SU-DHL-6 (cell line): ENCODE measurements around the gene NSMF.

ENCODE experiments used
- EZH2phosphoT487 ChIP-seq: fragments of 200-600 bp; sonication (generic), shearing (Covaris generic); conservative IDR thresholded peaks from 2 replicates; pipeline ENCODE4 v1.6.1; 2018; ENCODE audit warnings: mild to moderate bottlenecking, antibody characterized with exemption, low read length, moderate library complexity, mixed read lengths
- TF ChIP-seq, protein P1 (sequence below): fragments of 200-600 bp; sonication (generic); IDR thresholded peaks from one replicate; pipeline ENCODE4 v1.5.1; 2017; ENCODE audit warnings: antibody characterized with exemption, mild to moderate bottlenecking, low read length, moderate library complexity; ENCODE audit not compliant: insufficient read depth, poor library complexity, severe bottlenecking

DNA sequence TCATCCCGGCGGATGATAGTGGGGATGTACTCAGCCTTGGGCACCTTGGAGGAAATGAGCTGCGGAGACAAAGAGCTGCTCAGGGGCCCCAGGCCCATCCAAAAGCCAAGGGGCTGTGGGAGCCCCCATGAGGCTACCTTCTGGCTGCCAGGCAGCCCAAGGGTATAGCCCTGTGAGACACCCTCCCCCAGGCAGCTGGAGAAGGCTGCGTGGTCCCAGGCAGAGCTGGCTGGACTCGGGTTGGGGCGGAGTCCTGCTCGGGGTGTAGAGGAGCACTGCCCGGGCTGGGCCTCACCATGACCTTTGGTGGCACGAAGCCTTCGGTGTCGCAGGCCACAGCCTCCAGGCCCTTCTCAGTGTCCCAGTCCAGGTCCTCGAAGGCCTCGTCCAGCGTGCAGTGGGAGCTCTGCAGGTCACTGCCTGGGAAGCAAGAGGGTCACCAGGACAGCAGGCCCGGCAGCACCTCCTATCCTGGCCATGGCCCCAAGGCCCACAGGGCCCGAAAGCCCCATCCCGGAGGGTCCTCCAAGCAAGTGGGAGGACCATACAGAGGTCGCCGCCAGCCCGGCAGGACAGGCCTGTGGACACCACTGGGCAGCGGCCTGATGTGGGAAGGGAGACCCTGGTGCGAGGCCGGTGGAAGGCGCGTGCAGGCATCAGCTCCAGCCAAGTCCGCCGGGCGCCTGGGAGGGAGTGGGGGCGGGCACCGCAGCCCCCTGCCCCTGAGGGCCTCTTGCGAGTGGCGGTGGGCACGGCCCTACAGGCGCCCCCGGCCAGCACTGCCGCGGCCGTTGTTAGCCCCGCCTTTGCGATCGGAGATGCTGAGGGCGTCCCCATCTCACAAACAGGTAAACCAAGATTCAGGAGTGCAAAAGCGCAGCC lies 6.1 kb downstream of the NSMF start:
- TF ChIP-seq, protein P1, sequence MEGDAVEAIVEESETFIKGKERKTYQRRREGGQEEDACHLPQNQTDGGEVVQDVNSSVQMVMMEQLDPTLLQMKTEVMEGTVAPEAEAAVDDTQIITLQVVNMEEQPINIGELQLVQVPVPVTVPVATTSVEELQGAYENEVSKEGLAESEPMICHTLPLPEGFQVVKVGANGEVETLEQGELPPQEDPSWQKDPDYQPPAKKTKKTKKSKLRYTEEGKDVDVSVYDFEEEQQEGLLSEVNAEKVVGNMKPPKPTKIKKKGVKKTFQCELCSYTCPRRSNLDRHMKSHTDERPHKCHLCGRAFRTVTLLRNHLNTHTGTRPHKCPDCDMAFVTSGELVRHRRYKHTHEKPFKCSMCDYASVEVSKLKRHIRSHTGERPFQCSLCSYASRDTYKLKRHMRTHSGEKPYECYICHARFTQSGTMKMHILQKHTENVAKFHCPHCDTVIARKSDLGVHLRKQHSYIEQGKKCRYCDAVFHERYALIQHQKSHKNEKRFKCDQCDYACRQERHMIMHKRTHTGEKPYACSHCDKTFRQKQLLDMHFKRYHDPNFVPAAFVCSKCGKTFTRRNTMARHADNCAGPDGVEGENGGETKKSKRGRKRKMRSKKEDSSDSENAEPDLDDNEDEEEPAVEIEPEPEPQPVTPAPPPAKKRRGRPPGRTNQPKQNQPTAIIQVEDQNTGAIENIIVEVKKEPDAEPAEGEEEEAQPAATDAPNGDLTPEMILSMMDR, result no peak
- TF ChIP-seq EZH2phosphoT487, result no peak
